K562 (cell line): ENCODE data around the gene APOBEC3A. TPM values are rescaled to one million over a fixed set of nuclear protein-coding genes. Genes with fewer than 3 reads are reported as not detected.

Experiments
- ATAC-seq: fragments of 200-7000 bp; cut with Tn5 transposase; 3 replicates; pipeline ENCODE4 v1.9.1; 2020; ENCODE audit warnings: moderate library complexity
- BruUV-seq: library from RNA; stranded (reverse); fragments of 400-500 nt; replicated peaks from 2 replicates; lab custom pipeline; 2021; lab: Mats Ljungman, UMichigan
- CTCF ChIA-PET: fragments of 300-600 bp; formaldehyde crosslinking; extraction: SDS; loops from one replicate; lab custom pipeline; 2021; ENCODE audit warnings: low intra/inter-chr PET ratio; lab: Yijun Ruan, JAX
- POLR2A ChIA-PET: fragments of 300-600, 350-650 bp; sonication (Branson Sonifier 250); formaldehyde crosslinking; extraction: SDS; loops from one replicate; lab custom pipeline; 2021; ENCODE audit warnings: antibody characterized with exemption, inconsistent platforms; lab: Yijun Ruan, JAX
- DNase-seq, 4 experiments: peaks; one replicate each; pipeline versions ENCODE4 v3.0.0 to v3.0.0-alpha.2; 2011 to 2018; ENCODE audit warnings: low spot score in 3 of 4, mixed read lengths in 3 of 4; ENCODE audit errors: extremely low read depth in 1 of 4
- FAIRE-seq: peaks from 2 replicates; lab custom pipeline; 2011; peaks lifted over from hg19 to GRCh38; lab: Jason Lieb, UNC
- H2AFZ ChIP-seq: 2 replicates; pipeline ENCODE4 v1.6.0; 2011; ENCODE audit warnings: low read depth, low read length, control low read depth, inconsistent platforms
- H3K27ac ChIP-seq: fragments of 200-600 bp; 3 replicates; pipeline ENCODE4 v1.8.0; 2011; ENCODE audit warnings: low read depth, mild to moderate bottlenecking, control low read depth, inconsistent platforms, low read length, moderate library complexity, mixed read lengths; ENCODE audit errors: extremely low read depth
- H3K27me3 ChIP-seq, 2 experiments: fragments of 300-600 bp in 1 of 2; 2 replicates in 1 of 2; 3 replicates in 1 of 2; pipeline versions ENCODE4 v1.6.0 to v1.8.0; 2011; ENCODE audit warnings: inconsistent platforms in 2 of 2, low read length in 2 of 2, mild to moderate bottlenecking in 1 of 2, mixed read lengths in 1 of 2, moderate library complexity in 1 of 2; ENCODE audit not compliant: control insufficient read depth in 2 of 2, insufficient read depth in 2 of 2
- H3K36me3 ChIP-seq: fragments of 300-600 bp; 3 replicates; pipeline ENCODE4 v1.8.0; 2011; ENCODE audit warnings: mild to moderate bottlenecking, low read length, inconsistent platforms; ENCODE audit not compliant: control insufficient read depth, insufficient read depth
- H3K4me1 ChIP-seq, 2 experiments: fragments of 200-600 bp in 1 of 2; replicated peaks in 1 of 2; 2 replicates in 1 of 2; 3 replicates in 1 of 2; pipeline versions ENCODE4 v1.5.1 to v1.8.0; 2011; ENCODE audit warnings: inconsistent platforms in 2 of 2, low read length in 2 of 2, mild to moderate bottlenecking in 1 of 2, mixed read lengths in 1 of 2, moderate library complexity in 1 of 2; ENCODE audit not compliant: control insufficient read depth in 2 of 2, insufficient read depth in 2 of 2
- H3K4me2 ChIP-seq: 2 replicates; pipeline ENCODE4 v1.6.1; 2011; ENCODE audit warnings: low read length, control low read depth, inconsistent platforms, mixed read lengths; ENCODE audit not compliant: insufficient read depth
- H3K4me3 ChIP-seq: fragments of 200-600 bp; sonication (generic), shearing (Covaris generic); 2 replicates; pipeline ENCODE4 v1.5.1; 2016; ENCODE audit warnings: control low read depth, inconsistent platforms
- H3K79me2 ChIP-seq: fragments of 200-600 bp; 3 replicates; pipeline ENCODE4 v1.8.0; 2011; ENCODE audit warnings: low read length, inconsistent platforms; ENCODE audit not compliant: control insufficient read depth, insufficient read depth
- H3K9ac ChIP-seq, 2 experiments: 2 replicates each; pipeline versions ENCODE4 v1.6.0 to v1.6.1; 2011; ENCODE audit warnings: low read depth in 2 of 2, low read length in 2 of 2, control low read depth in 1 of 2, inconsistent platforms in 1 of 2, mild to moderate bottlenecking in 1 of 2, mixed read lengths in 1 of 2; ENCODE audit not compliant: insufficient read depth in 1 of 2
- H3K9me1 ChIP-seq: one replicate; pipeline ENCODE4 v1.6.0; 2011; ENCODE audit warnings: inconsistent platforms, mild to moderate bottlenecking, low read length, moderate library complexity; ENCODE audit not compliant: control insufficient read depth, insufficient read depth
- H3K9me3 ChIP-seq: replicated peaks from 2 replicates; pipeline ENCODE4 v1.5.1; 2011; ENCODE audit warnings: low read depth, low read length, inconsistent platforms; ENCODE audit not compliant: control insufficient read depth, insufficient read depth
- H4K20me1 ChIP-seq: replicated peaks from 2 replicates; pipeline ENCODE4 v1.6.1; 2011; ENCODE audit warnings: low read length, inconsistent platforms, mixed read lengths; ENCODE audit not compliant: control insufficient read depth, insufficient read depth
- ARID1B ChIP-seq: fragments of 450-650 bp; IDR thresholded peaks from 2 replicates; pipeline ENCODE4 v1.6.1; 2016; ENCODE audit warnings: antibody characterized with exemption, mild to moderate bottlenecking, inconsistent platforms
- DMBX1 ChIP-seq: fragments of 250-450 bp; sonication (Bioruptor Pico); IDR thresholded peaks from 2 replicates; pipeline ENCODE4 v1.8.0; 2022; ENCODE audit warnings: inconsistent platforms, mild to moderate bottlenecking, moderate library complexity, borderline replicate concordance
- MBD2 ChIP-seq: sonication (generic); IDR thresholded peaks from 2 replicates; pipeline ENCODE4 v1.6.1; 2016; ENCODE audit warnings: low read depth, borderline replicate concordance
- NFE2 ChIP-seq: IDR thresholded peaks from 2 replicates; pipeline ENCODE4 v1.6.1; 2014; ENCODE audit warnings: antibody characterized with exemption, low read depth
- RBFOX2 ChIP-seq: fragments of 200-400 bp; formaldehyde crosslinking; IDR thresholded peaks from 2 replicates; pipeline ENCODE4 v1.6.1; 2017; ENCODE audit warnings: low read depth, mild to moderate bottlenecking, low read length, moderate library complexity
- ZKSCAN3 ChIP-seq: fragments of 250-450 bp; sonication (Bioruptor Pico); IDR thresholded peaks from 2 replicates; pipeline ENCODE4 v1.4.0; 2020
- ZNF263 ChIP-seq: sonication (generic); formaldehyde crosslinking; IDR thresholded peaks from 2 replicates; pipeline ENCODE4 v1.8.0; 2022; ENCODE audit warnings: mild to moderate bottlenecking, missing genetic modification reagents, borderline replicate concordance
- WGBS: fragments of 100-300 bp; shearing (Covaris generic); methylation state at CpG from one replicate; pipeline ENCODE4 v1.1.6; 2016; ENCODE audit warnings: low coverage, mixed read lengths; ENCODE audit not compliant: insufficient coverage; ENCODE audit errors: missing lambda C conversion rate; 5-methylcytosine and 5-hydroxymethylcytosine counted together
- in situ Hi-C: fragments of 300-500 bp; cut with MboI; formaldehyde crosslinking; loops from 4 replicates; pipeline ENCODE4 v1.15.0; 2018; ENCODE audit warnings: inconsistent platforms, mixed read lengths
- intact Hi-C: fragments of 100-400 bp; cut with micrococcal nuclease; formaldehyde crosslinking; loops from 2 replicates; pipeline ENCODE4 v1.14.2; 2022
- polyA plus RNA-seq, 8 experiments: library from polyadenylated mRNA; depleted of rRNA in 4 of 8; stranded (reverse) in 5 of 8; unstranded in 3 of 8; fragments of >200 nt; fragmentation: Nextera tagmentation in 2 of 8; fragmentation: Illumina TruSeq in 1 of 8; extraction: Ambion mirVana in 2 of 8; extraction: Trizol in 1 of 8; gene quantifications; 2 replicates each; pipeline versions ENCODE4 v1.2.1 to v1.2.3, GENCODE V29; 2011 to 2014; ENCODE audit warnings: inconsistent platforms in 1 of 8, missing spikeins in 1 of 8
- total RNA-seq, 7 experiments: library from RNA; depleted of rRNA in 6 of 7; stranded (reverse); fragments of >200 nt in 6 of 7; fragmentation: Illumina TruSeq in 2 of 7; extraction: Trizol in 2 of 7; gene quantifications; 2 replicates each; pipeline versions ENCODE4 v1.2.1 to v1.2.3, GENCODE V29; 2011 to 2021; ENCODE audit warnings: low replicate concordance in 1 of 7
- TF ChIP-seq, protein P1 (sequence below): fragments of 250-450 bp; sonication (Bioruptor Pico); IDR thresholded peaks from 2 replicates; pipeline ENCODE4 v1.5.1; 2021; ENCODE audit warnings: mild to moderate bottlenecking

The APOBEC3A gene
- total and polyA plus RNA-seq, 9 of the 15 experiments (the other 6 are each of a cell fraction or from before 2014, with no cell fraction given): 0.04 TPM; not detected in 8

DNA sequence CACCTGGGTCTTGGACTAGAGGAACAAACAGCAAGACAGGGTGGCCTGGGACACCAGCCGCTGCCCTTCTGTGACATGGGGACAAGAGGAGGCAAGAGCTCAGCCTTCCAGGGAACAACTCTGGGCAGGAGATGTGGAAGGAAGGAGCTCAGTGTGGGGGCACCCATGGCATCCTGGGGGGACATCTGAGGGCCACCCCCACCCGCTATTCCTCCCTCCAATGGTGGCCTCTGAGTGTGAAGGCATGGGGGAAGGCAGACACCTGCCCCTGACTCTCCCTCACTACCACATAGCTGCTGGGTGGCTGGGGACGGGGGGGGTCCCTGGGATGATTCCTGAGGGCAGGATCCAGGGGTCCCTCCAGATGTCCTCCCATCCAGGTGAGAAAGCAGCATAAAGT lies 29.2 kb downstream of the APOBEC3A start (continued):
- TF ChIP-seq, protein P1, sequence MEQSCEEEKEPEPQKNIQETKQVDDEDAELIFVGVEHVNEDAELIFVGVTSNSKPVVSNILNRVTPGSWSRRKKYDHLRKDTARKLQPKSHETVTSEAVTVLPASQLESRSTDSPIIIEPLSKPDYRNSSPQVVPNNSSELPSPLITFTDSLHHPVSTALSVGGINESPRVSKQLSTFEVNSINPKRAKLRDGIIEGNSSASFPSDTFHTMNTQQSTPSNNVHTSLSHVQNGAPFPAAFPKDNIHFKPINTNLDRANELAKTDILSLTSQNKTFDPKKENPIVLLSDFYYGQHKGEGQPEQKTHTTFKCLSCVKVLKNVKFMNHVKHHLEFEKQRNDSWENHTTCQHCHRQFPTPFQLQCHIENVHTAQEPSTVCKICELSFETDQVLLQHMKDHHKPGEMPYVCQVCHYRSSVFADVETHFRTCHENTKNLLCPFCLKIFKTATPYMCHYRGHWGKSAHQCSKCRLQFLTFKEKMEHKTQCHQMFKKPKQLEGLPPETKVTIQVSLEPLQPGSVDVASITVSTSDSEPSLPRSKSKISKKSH (CRISPR knock-in tag): no peak
- no peak for TF ChIP-seq ARID1B

DNA sequence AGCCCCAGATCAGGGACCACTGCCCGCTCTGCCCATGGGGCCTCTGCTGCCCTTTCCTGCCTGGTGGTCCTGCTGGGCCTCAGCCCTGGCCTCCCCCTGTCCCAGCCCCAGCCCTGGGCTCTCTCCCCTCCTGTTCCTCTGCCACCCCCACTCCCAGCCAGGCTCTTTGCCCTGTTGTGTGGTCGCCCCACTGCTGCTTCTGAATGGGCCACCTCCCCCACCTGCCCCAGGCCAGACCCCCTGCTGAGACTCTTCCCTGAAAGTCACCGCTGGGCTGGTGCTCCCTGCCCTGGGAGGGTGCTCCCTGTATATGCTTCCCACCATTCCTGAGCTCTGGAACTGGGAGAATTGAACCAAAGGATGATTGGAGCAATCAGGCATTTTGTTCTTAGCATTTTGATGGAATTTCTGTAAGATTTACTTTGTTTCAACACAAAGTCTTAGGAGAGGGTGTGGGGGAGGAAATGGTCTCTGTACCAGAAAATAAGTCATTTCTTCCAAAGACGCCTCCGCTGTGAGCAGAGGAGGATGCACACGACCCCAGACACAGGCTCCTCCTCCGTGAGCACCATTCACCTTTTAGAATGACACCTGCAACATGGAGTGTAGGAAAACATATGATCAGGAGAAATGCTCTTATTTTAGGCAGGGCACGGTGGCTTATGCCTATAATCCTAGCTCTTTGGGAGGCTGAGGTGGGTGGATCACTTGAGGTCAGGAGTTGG lies 29.9 kb downstream of the APOBEC3A start:
- ChIA-PET CTCF (no interaction called here), POLR2A (no interaction called here)
- no peak overlapping the region for H3K27ac ChIP-seq
- H3K9me1 ChIP-seq: no peaks in the 10 kb centered on the region
- no TSS peak for BruUV-seq
- peaks cover 9% of the 10 kb centered on the region for H3K9me3 ChIP-seq
- WGBS: 72% methylated on average over 6 of the region's 8 CpGs
- no peak overlapping the region for H2AFZ ChIP-seq
- 0 out of 3 replicates have a peak, but pooled peaks cover 3% of the 10 kb centered on the region for H3K36me3 ChIP-seq
- no peak overlapping the region for H3K9ac ChIP-seq
- H3K79me2 ChIP-seq: peaks cover 10% of the 10 kb centered on the region
- no peak overlapping the region for H3K4me2 ChIP-seq
- intact Hi-C loops (no loop called here), in situ Hi-C loops (no loop called here)
- H3K27me3 ChIP-seq: no peaks in the 10 kb centered on the region
- H3K4me3 ChIP-seq: no peak overlapping the region
- no peak for TF ChIP-seq NFE2
- TF ChIP-seq MBD2: no peak
- no peak for TF ChIP-seq ZKSCAN3 (CRISPR knock-in tag)
- TF ChIP-seq RBFOX2: peak; percentile 36; the same call in 1 of the 2 replicates
- TF ChIP-seq DMBX1 (CRISPR knock-in tag): no peak
- peak; percentile 93 for TF ChIP-seq ZNF263 (CRISPR knock-in tag)
- ATAC-seq (no peak), DNase-seq (no peak), FAIRE-seq (no peak)
- no peaks in the 10 kb centered on the region for H4K20me1 ChIP-seq
- H3K4me1 ChIP-seq: peaks cover 2 to 14% of the 10 kb centered on the region in 2 experiments; a peak in 2 of 5 replicates
